Loucy (cell line): ENCODE measurements around the gene ZFP91.

Experiments used
- H2AFZ ChIP-seq: fragments of 200-600 bp; sonication (generic); 2 replicates; pipeline ENCODE4 v1.6.0; 2016; ENCODE audit warnings: antibody characterized with exemption, mild to moderate bottlenecking, low read length, moderate library complexity
- H3F3A ChIP-seq: fragments of 200-600 bp; 2 replicates; pipeline ENCODE4 v1.6.0; 2016; ENCODE audit warnings: antibody characterized with exemption, low read depth, mild to moderate bottlenecking
- H3K27me3 ChIP-seq: fragments of 200-600 bp; sonication (generic); 2 replicates; pipeline ENCODE4 v1.6.1; 2014; ENCODE audit warnings: low read length, mild to moderate bottlenecking; ENCODE audit not compliant: insufficient read depth, poor library complexity, severe bottlenecking
- H3K36me3 ChIP-seq: fragments of 200-600 bp; sonication (generic); 2 replicates; pipeline ENCODE4 v1.6.1; 2016; ENCODE audit warnings: low read length; ENCODE audit not compliant: insufficient read depth
- H3K4me1 ChIP-seq: fragments of 200-600 bp; sonication (generic); 2 replicates; pipeline ENCODE4 v1.5.1; 2014; ENCODE audit warnings: low read length, mild to moderate bottlenecking; ENCODE audit not compliant: insufficient read depth, poor library complexity, severe bottlenecking
- H3K4me2 ChIP-seq: fragments of 200-600 bp; sonication (generic); 2 replicates; pipeline ENCODE4 v1.6.0; 2014; ENCODE audit warnings: antibody characterized with exemption, low read length, low read depth, mild to moderate bottlenecking; ENCODE audit not compliant: poor library complexity, severe bottlenecking
- H3K4me3 ChIP-seq: fragments of 200-600 bp; sonication (generic); 2 replicates; pipeline ENCODE4 v1.5.1; 2014; ENCODE audit warnings: low read length, mild to moderate bottlenecking, mixed read lengths; ENCODE audit not compliant: poor library complexity, severe bottlenecking
- H3K79me2 ChIP-seq: fragments of 200-600 bp; sonication (generic); 2 replicates; pipeline ENCODE4 v1.6.1; 2014; ENCODE audit warnings: low read length; ENCODE audit not compliant: insufficient read depth
- H3K9ac ChIP-seq: fragments of 200-600 bp; sonication (generic); 2 replicates; pipeline ENCODE4 v1.6.0; 2014; ENCODE audit warnings: mild to moderate bottlenecking, low read depth, low read length, moderate library complexity; ENCODE audit not compliant: poor library complexity, severe bottlenecking
- H3K9me2 ChIP-seq: fragments of 200-600 bp; sonication (generic); replicated peaks from 2 replicates; pipeline ENCODE4 v1.6.1; 2016; ENCODE audit warnings: low read depth, low read length, mixed read lengths
- H3K9me3 ChIP-seq: fragments of 200-600 bp; sonication (generic); 2 replicates; pipeline ENCODE4 v1.6.1; 2014; ENCODE audit warnings: mild to moderate bottlenecking, antibody characterized with exemption, low read length, low read depth; ENCODE audit not compliant: insufficient read depth
- H4K20me1 ChIP-seq: fragments of 200-600 bp; sonication (generic); 2 replicates; pipeline ENCODE4 v1.6.0; 2014; ENCODE audit warnings: antibody characterized with exemption, low read length, mild to moderate bottlenecking; ENCODE audit not compliant: insufficient read depth, poor library complexity, severe bottlenecking
- EZH2phosphoT487 ChIP-seq: fragments of 200-600 bp; IDR thresholded peaks from 2 replicates; pipeline ENCODE4 v1.6.1; 2018; ENCODE audit warnings: antibody characterized with exemption, mild to moderate bottlenecking, moderate library complexity, borderline replicate concordance
- TF ChIP-seq, protein P1 (sequence below): fragments of 200-600 bp; sonication (generic); conservative IDR thresholded peaks from 2 replicates; pipeline ENCODE4 v1.5.1; 2014; ENCODE audit warnings: mild to moderate bottlenecking, antibody characterized with exemption, low read length

Gene ZFP91

DNA sequence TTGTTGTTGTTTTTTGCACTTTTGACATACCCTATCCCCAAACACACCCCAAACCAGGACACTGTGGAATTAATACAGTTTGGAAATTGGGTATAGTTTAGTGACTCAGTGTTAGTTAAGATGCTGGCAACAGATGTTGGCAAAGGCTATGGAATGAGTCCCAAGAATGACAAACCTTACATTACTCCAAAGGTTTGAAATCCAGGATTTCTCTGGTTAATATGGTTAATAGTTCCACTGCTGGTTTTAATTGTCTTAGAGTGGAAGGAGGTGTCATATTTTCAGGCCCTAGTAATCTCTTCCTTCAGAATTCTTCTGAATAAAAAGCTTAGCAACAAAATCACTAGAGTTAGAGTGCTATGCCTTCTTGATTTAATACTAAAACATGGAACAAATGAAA is 4.0 kb upstream of the ZFP91 start:
- H3K4me3 ChIP-seq, result peak overlapping the region; percentile 86
- peaks cover 4% of the 10 kb centered on the region for H3K27me3 ChIP-seq
- peaks cover 12% of the 10 kb centered on the region for H4K20me1 ChIP-seq
- no peak overlapping the region for H2AFZ ChIP-seq
- no peaks in the 10 kb centered on the region for H3K9me3 ChIP-seq
- peaks cover 54% of the 10 kb centered on the region for H3K4me1 ChIP-seq
- H3K4me2 ChIP-seq, result peak overlapping the region; percentile 97
- TF ChIP-seq, protein P1, sequence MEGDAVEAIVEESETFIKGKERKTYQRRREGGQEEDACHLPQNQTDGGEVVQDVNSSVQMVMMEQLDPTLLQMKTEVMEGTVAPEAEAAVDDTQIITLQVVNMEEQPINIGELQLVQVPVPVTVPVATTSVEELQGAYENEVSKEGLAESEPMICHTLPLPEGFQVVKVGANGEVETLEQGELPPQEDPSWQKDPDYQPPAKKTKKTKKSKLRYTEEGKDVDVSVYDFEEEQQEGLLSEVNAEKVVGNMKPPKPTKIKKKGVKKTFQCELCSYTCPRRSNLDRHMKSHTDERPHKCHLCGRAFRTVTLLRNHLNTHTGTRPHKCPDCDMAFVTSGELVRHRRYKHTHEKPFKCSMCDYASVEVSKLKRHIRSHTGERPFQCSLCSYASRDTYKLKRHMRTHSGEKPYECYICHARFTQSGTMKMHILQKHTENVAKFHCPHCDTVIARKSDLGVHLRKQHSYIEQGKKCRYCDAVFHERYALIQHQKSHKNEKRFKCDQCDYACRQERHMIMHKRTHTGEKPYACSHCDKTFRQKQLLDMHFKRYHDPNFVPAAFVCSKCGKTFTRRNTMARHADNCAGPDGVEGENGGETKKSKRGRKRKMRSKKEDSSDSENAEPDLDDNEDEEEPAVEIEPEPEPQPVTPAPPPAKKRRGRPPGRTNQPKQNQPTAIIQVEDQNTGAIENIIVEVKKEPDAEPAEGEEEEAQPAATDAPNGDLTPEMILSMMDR, result no peak
- TF ChIP-seq EZH2phosphoT487, result no peak
- peak overlapping the region; percentile 99 for H3K9ac ChIP-seq
- H3K79me2 ChIP-seq, result peaks cover 71% of the 10 kb centered on the region
- H3K36me3 ChIP-seq, result peaks cover 5% of the 10 kb centered on the region; the same call in 1 of the 2 replicates
- H3K9me2 ChIP-seq, result no peaks in the 10 kb centered on the region
- H3F3A ChIP-seq, result peaks cover 19% of the 10 kb centered on the region

DNA sequence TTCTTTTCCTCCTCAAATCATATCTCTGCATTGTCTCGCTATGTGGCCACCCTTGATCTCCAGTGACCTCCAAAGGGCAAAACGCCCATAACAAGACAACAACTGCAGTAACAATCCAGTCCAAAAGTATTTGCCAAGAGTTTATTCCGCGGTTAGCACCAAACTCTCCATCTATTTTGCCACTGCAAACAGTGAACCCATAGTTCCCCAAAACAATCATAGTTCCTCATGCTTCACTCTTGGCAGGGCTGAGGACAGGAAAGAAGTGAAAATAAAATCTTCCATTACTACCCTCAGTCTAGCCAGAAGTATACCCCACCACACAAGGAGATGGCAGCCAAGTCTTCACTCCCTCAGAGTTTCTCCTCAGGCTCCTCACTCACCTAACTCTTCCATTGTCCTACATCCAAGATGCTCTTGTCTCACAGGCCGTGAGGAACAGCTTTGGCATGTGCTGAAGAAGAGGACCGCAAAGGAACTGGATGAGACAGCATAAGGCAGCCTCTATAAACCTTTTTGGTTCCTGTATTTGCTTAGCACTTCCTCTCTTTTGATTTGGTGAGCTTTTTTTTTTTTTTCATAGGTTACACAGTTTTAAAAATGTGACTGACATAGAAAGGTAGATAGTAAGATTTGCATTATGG is 3.4 kb upstream of the ZFP91 start, which contains the start of gene LPXN:
Gene LPXN (minus strand): TSS at position 480 of the 644 bp plus-strand sequence. CDS start 84 bp downstream, at position 396.
- Histone ChIP-seq H3K4me1 (peaks cover 53% of the 10 kb centered on the region), H3K9ac (peak within 1 kb of the TSS; percentile 99), H3K9me3 (no peaks in the 10 kb centered on the region), H4K20me1 (peaks cover 18% of the 10 kb centered on the region), H2AFZ (no peak within 1 kb of the TSS), H3K9me2 (no peaks in the 10 kb centered on the region), H3K79me2 (peaks cover 73% of the 10 kb centered on the region), H3K4me2 (peak within 1 kb of the TSS; percentile 97), H3F3A (peaks cover 19% of the 10 kb centered on the region), H3K36me3 (peaks cover 2% of the 10 kb centered on the region; the same call in 1 of the 2 replicates), H3K27me3 (peaks cover 4% of the 10 kb centered on the region), H3K4me3 (peak within 1 kb of the TSS; percentile 86)
- TF ChIP-seq, protein P1, result peak; percentile 52
- no peak for TF ChIP-seq EZH2phosphoT487

DNA sequence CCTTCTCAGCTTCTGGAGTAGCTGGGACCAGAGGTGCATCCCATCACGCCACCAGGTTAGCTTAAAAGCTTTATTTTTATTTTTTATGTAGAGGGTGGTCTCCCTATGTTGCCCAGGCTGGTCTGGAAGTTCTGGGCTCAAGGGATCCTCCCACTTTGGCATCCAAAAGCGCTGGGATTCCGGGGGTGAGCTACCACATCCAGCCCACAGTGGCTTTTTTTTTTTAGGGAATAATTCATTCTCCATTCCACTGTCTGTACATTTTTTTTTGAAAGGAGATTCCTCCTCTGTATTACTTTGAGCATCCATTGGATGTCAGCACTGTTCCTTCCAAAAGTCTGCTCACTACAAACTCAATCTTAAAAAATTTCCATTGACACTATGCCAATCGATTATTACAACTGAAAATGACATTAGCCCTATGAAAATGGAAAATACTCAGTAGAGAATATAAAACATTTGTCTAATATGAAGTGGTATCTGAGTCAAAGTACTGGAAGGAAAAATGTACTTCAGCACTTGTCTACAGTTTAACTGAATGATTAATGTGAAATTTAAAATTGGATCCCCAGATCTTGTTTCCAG is 1.9 kb upstream of the ZFP91 start:
- peaks cover 33% of the 10 kb centered on the region for H4K20me1 ChIP-seq
- H3K9me3 ChIP-seq, result no peaks in the 10 kb centered on the region
- H3K4me1 ChIP-seq, result peaks cover 54% of the 10 kb centered on the region
- TF ChIP-seq EZH2phosphoT487, result no peak
- TF ChIP-seq, protein P1, result peak; percentile 69
- no peak overlapping the region for H2AFZ ChIP-seq
- peaks cover 4% of the 10 kb centered on the region for H3K27me3 ChIP-seq
- H3K36me3 ChIP-seq, result no peaks in the 10 kb centered on the region
- H3K9me2 ChIP-seq, result no peaks in the 10 kb centered on the region
- H3K4me2 ChIP-seq, result peak overlapping the region; percentile 97
- H3K4me3 ChIP-seq, result peak overlapping the region; percentile 86
- H3K9ac ChIP-seq, result peak overlapping the region; percentile 99
- H3K79me2 ChIP-seq, result peaks cover 77% of the 10 kb centered on the region
- H3F3A ChIP-seq, result peaks cover 19% of the 10 kb centered on the region
